Stimulated activated CD4-positive, alpha-beta T cell treated with anti-CD3 and anti-CD28 coated beads, Interleukin-2, amount 100 ng/mL, for 24 hours (primary cell): Measurements from ENCODE around the gene ATOH8.
A peak's percentile ranks its signal among the peaks of the same experiment; 100 is the strongest.

Experiments used
- DNase-seq, 2 donors: peaks; one replicate each; pipeline ENCODE4 v3.0.0-alpha.2; 2020

The ATOH8 gene

DNA sequence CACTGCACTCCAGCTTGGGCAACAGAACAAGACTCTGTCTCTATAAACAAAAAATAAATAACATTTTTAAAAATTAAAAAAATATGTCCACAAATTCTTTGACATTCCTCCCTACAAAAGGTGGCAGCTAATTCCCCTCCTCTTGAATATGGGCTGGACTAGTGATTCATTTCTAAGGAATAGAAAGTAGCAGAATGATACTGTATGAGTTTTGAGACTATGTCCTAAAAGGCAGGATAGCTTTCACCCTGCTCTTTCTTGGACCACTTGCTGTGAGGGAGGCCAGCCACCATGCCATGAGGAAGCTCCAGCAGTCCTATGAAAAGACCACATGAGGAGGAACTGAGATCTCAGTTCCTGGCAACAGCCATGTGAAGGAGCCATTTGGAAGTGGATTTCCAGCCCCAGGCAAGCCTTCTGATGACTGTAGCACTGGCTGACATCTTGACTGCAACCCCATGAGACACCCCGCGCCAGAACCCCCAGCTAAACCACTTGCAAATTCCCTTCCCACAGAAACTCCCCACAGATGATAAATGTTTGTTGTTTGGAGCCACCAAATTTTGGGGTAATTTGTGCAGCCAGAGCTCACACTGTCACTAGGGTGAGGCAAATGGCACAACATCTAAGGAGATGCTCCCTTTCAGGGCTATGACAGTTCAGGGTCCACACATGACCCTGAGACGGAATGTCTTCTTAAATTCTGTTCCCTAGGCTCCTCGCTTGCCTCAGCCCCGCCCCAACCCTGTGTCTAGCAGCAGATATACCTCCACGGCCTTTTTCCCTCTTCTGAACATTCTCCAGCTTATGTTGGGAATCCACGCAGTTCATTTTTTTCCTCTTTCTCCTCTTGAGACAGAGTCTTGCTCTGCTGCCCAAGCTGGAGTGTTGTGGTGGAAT lies 17.1 kb upstream of the ATOH8 start:
- DNase-seq = no peak

DNA sequence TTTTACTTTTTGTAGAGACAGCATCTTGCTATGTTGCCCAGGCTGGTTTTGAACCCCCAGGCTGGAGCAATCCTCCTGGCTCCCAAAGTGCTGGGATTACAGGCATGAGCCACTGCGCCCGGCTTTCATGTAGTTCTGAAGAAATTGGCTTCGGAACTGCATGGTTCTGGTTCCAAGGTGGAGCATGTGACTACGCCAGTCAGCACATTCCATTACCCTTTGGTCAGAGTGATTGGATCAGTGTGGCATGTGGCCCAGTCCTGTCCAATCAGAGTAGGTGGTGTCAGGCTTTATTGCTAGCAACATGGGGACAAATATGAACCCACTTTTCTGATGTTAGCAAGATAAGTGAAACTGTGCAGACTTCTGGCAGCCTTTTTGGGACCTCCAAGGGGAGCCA lies 16.3 kb upstream of the ATOH8 start:
- no peak for DNase-seq

DNA sequence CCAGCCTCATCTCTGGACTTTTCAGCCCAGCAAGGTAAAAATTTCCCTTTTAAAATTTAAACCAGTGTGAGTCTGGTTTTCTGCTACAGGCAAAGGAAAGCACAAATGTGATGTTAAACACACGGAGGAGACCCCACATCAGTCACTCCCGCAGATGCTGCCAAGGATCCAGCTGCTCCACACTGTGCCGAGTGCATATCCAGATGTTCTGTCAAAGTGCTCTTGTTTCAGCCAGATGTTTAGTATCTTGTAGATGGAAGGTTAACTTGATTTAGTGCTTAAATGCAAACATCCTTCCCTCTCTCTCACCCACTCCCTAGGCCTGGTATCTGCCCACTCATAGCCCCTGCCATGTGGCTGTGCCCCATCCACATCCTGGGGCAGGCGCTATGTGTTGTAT lies 15.8 kb upstream of the ATOH8 start:
- DNase-seq = no peak

DNA sequence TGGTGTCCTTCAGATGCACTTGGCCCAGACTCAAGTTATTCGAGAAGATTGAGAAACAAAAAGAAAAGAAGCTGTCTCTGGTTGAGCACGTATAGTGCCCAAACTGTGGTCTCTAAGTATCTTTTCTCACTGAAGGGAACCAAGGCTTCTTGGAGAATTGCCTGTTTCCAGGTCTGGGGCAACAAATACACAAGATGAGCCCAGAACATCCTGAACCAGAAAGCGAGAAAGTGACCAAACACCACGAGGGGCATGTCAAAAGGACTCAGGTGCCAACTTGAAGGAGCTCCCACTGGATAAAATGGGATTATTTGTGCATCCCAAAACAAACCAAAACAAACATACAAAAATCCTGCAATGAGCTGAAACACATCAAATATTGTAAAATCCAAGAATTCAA lies 13.6 kb upstream of the ATOH8 start:
- no peak for DNase-seq

DNA sequence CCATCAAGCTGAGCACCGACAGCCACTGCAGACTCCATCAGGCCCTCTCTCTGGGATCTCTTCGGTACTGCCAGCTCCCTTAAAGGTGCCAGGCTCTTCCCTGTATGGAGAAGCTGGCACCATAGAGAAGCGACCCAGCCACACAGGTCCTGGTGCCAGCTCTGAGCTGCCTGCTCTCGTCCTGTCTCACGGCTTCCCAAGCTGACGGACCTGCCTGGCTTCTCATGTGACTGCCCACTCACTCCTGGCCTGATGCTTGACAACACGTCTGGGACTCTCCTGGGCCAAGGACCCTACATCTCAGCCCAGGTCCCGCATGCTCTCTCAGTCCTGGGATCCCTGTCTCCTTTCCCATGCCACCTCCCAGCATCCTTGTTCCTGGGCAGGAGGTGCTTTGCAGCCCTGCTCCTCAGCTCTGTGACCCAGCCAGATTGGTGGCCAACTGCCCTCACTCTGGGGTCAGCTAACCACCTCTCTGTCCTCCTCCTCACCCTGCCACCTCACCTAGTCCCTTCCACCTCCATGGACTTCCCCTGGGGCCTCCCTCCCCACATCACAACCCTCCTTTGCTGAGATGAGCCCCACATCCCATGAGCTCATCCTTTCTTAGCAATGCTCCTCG lies 12.5 kb upstream of the ATOH8 start:
- DNase-seq = no peak

DNA sequence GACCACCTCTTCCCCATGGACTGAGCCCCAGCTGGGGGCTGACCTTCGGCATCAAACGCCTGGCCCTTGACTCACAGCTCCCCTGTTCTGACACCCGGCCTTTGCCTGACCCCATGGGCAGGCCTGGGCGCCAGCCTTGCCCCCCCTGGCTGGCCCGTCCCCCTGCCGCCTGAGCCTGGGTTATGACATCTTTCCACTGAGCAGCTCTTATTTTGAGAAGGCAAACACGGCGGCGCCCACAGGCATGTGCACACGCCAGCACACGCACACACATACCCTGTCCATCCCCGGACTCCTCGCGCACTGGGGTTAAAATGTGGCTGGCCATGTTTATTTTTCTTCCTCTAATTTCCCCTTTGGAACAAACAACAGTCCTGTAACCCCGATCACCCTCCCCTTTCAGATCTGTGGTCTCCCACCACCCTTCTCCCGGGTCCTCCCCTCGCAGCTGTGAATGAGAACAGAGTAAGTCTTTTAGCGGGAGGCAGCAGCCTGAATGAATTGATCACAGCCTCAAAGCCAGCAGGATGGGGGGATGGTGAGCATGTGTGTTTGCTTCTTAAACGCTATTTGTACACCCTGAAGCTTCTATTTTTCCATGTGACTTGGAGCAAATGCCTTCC lies 11.8 kb upstream of the ATOH8 start:
- no peak for DNase-seq

DNA sequence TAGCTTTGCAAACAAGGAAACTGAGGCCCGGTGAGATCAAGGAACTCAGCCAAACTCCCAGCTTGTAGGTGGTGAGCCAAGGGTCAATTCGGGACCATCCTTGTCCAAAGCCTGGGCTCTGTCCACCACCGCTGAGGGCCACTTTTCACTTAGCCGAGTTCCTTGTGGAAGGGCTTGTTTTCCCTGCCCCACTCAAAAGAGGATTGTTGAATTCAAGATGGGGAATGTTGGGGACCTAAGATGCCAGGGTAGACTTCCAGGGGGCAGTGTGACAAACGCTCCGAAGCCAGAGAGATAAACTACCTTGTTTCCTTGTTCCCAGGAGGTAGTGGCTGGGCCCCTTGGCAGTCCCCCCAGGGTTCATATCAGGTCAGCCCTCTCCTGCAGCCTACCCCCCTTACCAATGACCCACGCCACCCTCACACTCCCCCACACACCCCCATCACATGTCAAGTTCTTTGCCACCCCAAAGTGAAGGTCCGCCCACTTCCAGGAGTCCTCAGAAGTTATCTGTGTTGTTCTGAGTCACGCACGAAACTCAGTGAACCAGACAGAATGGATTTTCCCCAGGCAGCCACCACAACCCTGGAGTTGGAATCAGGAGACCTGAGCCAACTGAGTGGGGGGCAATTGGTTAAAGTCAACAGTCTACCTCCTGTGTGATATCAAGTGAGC lies 10.3 kb upstream of the ATOH8 start:
- DNase-seq = no peak

DNA sequence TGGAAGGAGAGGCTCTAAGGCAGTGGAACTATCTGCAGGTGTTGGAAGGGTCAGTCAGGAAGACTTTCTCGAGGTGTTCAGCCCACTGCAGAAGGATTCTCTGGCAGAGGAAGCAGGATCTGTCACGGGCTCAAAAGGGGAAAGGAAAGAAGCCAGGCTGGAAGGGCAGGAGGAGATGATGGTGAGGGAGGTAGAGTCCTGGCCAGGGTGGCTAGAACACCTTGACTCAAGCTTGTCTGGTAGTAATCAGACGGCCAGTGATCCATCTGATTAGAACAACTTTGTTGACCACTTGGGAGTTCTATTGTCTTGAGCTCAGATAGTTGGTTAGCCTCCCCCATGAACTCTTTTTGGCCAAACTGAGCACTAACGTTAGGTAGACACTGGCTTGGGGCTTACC lies 9.7 kb upstream of the ATOH8 start:
- DNase-seq = no peak

DNA sequence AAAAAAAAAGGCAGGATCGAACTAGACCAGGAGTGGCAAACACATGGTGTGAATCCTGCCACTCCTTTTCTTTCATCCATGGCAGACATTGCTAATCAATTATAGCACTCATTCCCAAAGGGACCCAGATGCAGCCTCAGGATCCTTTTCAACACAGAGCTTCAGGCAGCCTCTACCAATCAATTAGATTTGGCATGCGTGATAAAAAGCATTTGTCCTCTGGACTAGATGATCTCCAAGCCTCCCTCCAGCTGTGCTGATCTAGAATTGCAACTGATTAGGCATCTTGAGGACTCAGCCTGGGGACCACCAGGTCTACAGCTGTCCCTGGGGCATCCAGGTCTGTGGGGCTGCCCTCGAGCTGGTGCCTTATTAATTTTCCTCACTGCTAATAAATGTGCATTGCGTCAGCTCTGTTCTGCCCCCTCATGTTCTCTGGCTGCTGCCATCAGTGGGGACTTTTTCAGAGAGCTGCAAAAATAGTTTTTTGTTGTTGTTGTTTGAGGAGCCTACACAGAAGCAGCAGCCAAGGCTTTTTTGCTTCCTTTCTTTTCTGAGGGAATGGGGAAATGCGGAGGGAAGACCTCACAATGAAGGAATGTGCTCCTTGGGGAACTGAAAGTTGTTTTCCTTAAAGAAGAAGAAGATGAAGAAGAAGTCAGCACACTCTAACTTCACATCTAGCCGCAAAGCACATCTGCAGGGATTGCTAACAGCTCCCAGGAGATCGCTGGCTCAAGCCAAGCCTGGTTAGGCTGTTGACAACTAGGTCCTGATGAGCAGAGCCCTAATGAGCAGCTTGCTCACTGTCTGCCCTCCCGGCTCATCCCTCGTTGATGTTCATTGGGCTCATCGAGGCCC lies 8.8 kb upstream of the ATOH8 start:
- no peak for DNase-seq

DNA sequence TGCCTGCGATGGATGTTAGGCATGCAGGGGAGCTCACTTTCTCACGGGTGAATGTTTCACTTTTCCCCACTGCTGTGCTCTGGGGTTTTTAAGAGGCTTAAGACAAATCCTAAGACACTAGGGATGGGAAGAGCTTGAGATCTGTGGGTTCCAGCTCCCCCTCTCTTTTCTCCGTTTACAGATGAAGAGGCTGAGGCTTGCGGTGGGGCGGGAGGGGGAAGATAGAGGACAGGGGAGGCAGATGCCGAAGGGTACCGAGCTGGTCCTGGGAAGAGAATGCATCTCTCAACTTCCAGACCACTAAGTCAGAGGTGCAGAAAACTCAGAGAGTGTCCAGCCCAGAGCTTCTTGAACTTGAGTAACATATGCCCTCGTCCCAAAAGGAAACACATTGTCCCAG lies 8.2 kb upstream of the ATOH8 start:
- DNase-seq = no peak

DNA sequence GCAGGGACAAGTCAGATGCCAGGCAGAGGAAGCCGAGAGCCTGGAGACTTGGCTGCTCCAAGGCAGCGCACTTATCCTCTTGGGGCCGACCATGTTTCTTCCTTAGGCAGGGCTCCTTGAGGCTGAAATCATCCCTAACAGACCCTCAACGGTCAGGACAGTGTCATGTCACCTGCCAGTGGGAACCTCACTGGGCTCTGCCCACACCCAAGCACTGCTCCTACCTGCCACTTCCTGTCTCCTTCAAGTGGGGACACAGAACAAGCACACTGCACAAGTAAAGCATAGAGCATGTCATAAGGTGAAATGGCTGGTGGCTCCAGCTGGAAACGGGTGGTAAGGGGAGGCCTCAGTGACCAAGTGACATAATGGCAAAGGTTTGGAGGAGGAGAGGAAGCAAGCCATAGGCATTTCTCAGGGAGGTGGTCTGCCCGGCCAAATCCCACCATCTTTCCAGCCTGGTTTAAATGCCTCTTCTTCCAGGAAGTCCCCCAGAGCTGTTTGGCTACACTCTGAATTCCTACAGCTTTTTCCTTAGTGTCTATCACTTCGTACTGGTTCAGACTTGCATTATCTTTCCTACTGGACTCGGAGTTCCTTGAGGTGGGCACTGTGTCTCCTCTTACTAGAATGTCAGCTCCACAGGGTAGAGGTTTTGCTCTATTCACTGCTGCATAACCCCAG lies 7.3 kb upstream of the ATOH8 start:
- no peak for DNase-seq

DNA sequence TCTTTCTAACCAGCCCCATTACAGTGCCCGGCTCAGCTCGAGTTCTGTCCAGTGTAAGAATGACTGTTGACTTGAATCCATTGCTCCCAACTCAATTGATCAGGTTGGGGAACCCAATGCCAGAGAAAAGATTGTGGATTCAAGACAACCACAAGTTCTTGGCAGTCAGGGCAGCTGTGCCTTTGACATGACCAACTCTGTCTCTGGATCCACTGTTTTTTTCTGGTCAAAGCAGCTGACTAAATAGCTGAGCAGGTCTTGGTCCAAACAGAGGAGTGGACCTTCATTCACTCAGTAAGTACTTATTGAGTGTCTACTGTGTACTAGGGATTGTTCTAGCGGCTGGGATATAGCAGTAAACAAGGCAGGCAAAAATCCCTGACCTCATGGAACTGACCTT lies 6.3 kb upstream of the ATOH8 start:
- DNase-seq = no peak

DNA sequence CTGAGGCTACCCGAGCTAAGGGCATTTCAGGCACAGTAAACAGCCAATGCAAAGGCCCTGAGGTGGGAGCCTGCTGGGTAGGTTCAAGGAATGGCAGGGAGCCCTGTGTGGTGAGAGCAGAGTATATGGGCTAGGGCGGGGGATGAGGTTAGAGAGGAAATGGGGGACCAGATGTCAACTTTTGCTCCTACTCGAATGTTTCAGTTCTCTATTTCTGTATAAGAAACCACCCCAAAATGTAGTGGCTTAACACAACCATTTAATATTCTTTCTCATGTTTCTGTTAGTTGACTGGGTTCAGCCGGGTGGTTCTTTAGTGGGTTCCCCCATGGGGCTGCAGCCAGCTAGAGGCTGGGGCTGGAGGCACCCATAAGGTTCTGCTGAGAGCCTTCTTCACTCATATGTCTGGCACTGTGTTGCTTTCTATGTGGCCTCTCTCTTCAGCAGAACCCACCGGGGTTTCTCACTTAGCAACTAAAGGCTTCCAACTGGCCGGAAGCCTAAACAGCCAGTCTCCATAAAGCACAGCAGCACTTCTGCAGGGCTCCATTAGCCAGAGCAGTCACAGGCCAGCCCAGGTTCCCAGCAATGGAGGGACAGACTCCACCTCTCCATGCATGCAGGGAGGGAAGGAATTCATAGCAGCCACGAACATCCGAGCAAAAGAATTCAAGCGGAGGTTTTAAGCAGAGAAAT lies 5.6 kb upstream of the ATOH8 start:
- no peak for DNase-seq

DNA sequence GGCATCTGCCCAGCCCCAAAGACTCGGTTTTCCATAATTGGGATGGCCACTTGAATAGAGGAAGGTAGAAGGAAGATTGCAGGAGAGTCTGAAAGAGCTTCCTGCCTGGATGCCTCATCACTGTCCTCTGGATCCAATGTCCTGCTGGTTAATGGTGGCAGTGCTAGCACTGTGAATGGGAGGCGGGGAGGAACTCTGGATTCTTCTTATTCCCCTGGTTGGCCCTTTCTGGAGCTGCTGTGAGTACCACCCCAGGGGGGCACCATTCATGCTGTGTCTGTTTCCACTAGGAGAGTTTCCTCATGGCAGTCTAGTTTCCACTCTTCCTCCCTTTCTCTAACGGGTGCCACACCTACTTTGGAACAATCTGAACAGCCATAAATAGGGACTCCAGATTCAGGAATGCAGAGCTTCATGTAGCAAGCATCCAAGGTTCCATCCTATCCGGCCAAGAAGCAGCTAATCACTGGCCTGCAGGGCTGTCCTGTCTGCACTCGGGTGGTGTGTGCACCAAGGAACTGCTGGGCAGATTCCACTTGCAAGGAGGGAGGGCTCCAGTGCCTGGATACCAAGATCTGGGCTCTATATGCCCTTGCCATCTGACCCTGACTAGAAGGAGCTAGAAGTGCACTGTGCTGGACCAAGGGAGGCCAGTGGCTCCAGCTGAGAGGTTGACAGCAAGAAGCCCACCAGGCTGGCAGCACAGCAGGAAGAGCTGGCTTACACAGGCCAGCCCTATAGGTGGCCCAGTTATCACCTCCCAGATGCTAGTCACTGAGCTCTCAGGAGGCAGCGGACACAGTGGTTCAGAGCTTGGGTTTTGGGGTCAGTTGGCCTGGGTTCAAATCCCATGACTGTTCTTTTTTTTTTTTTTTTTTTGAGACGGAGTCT lies 4.6 kb upstream of the ATOH8 start:
- DNase-seq = no peak

DNA sequence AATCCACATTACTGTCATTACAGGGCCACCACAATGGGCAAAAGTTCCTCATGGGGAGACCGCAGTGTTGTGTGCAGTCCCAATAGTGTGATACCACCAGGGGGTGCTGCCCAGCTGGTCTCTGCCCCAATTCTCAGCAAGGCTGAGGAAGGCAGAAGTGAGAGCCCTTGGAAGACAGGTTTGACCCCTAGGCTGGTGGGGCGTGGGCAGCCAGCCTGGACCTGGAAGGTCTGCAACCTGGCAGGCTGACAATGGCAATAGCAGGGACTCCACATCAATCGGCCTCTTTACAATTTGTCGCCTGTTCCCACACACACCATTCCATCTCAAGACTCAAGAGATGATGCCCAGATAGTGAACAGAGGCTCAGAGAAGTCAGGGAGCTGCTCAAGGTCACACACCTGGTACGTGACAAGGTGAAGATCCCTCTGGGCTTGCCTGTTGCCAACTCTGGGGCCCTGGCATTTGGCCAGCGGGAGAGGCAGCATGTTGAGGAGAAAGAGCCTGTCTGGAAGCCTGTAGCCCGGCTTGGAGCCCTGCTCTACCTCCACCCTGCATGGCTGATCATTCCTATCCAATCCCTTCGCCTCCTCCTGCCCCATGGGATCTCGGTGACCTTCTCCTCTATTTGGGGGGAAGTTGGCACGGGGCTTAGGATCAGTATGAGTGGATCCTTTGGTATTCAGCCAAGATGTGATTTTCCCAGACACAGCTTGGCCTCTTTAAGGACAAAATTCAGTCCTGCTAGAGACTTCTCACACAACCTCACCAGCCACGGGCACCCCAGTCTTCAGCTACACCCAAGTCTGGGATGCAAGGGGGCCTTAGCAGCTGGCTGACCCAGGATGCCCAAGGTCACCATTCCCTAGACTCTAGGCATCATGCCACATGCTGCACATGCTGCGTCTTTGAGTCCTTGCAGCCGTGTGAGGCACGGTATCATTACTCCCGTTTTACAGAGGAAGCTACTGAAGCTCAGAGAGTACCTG lies 2.9 kb upstream of the ATOH8 start:
- peak; percentile 66 to 69 for DNase-seq

DNA sequence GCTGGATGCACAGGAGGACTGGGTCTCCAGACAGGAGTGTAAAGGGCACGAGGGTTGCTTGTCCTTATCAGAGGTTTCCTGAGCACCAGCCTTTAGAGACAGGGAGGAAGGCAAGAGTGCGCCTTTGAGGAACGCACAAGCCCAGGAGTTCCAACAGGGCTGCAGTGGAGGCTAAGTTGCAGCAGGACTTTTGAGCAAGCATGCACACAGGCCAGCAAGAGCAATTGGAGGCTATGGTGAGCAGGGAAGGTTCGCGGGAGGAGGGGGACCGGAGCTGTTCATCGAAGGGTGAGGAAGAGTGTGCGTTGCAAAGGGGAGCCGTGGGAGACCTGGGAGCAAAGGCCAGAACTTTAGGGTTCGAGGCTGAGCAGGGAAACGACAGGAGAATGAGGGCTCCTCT lies 2.2 kb upstream of the ATOH8 start:
- DNase-seq = no peak

DNA sequence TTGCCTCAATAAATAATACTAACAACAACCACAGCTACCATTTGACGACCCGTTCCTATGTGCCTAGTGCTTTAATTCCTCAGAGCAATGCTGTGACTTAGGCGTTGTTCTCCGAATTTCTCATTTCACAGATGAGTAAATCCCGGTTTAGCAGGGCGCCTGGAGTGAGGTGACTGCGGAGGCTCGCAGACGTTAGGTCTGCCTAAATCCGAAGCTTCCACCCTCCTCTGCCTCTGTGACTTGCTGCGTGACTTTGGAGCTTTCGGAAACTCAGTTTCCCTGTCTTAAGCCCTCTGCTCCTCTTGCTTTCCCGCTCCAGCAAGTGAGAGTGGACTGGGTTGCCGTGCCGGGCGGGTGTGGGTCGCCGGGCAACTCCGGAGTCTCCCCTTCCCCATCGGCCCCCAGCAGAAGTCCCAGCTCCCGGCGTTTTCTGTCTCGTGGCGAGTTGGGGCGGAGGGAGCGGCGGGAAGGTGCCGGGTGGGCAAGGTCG lies 711 bp upstream of the ATOH8 start:
- no peak for DNase-seq

DNA sequence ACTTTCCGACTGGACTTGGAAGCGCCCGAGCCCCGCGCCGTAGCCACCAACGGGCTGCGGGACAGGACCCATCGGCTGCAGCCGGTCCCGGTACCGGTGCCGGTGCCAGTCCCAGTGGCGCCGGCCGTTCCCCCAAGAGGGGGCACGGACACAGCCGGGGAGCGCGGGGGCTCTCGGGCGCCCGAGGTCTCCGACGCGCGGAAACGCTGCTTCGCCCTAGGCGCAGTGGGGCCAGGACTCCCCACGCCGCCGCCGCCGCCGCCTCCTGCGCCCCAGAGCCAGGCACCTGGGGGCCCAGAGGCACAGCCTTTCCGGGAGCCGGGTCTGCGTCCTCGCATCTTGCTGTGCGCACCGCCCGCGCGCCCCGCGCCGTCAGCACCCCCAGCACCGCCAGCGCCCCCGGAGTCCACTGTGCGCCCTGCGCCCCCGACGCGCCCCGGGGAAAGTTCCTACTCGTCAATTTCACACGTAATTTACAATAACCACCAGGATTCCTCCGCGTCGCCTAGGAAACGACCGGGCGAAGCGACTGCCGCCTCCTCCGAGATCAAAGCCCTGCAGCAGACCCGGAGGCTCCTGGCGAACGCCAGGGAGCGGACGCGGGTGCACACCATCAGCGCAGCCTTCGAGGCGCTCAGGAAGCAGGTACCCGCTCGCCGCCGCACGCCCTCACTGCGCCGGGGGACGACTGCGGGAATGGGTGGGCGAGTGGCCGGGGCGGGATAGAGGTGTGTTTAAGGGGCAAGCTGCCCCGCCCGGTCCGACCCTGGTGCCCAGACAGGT lies 713 bp downstream of the ATOH8 start:
- peak; percentile 24 to 51 for DNase-seq
